ENCODE data around the gene STING1.
"Not testable (repeated sequence)": the region's sequence is repeated elsewhere in the genome, so short reads cannot be mapped to it uniquely, and the experiment has no call there.

Gene STING1

DNA sequence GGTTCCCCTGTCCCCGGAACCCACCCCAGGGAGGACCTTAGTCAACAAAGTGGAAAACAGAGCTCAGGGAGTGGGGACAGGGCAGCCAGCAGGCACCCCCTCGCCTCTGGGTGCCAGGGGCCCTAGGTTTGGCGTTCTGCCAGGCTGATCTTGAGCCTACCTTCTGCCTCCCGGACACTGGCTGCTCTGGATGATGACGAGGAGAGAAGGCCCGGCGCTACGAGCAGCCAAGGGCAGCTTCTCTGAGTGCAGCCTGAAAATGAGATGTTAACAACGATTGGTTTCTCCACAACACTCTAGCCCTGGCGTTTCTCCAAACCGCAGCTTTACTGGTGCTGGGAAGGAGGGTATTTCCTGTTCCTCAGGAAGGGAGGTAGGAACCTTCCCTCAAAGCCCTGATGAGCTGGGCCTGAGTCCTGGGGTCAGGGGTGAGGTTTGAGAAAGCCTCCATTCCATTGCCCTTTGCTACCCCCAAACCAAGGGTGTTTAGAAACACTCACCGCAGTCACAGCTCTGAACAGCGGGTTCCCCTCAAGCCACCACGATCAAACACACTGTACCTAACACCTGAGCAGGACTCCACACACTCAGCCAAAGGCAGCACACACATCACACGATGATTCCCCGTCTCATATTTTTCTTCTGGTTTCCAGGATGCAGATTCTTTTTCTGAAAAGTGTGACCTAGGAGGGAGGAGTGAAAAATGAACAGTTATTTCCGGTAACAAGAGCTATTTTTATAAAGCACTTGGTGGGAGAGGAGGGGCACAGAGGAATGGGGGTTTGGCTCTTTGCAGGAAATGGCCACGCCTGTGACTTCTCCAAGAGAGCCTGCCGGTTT is at the start of gene STING1:
TSS of gene STING1 (minus strand) at position 709 of the 840 bp plus-strand sequence. CDS start 1,054 bp downstream, outside the sequence.
- H3K27me3 ChIP-seq (ENCODE audit: low read length): no peaks in the 10 kb centered on the region
- H2AFZ ChIP-seq (ENCODE audit: low read depth, low read length, severe bottlenecking): no peak within 1 kb of the TSS
- no peaks in the 10 kb centered on the region for H3K9me2 ChIP-seq (replicated peaks; ENCODE audit: insufficient read depth, low read length)
- TF ChIP-seq, protein P1, sequence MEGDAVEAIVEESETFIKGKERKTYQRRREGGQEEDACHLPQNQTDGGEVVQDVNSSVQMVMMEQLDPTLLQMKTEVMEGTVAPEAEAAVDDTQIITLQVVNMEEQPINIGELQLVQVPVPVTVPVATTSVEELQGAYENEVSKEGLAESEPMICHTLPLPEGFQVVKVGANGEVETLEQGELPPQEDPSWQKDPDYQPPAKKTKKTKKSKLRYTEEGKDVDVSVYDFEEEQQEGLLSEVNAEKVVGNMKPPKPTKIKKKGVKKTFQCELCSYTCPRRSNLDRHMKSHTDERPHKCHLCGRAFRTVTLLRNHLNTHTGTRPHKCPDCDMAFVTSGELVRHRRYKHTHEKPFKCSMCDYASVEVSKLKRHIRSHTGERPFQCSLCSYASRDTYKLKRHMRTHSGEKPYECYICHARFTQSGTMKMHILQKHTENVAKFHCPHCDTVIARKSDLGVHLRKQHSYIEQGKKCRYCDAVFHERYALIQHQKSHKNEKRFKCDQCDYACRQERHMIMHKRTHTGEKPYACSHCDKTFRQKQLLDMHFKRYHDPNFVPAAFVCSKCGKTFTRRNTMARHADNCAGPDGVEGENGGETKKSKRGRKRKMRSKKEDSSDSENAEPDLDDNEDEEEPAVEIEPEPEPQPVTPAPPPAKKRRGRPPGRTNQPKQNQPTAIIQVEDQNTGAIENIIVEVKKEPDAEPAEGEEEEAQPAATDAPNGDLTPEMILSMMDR (IDR thresholded peaks at IDR 0.05; ENCODE audit: insufficient read depth, low read length, poor library complexity, severe bottlenecking): no peak
- TF ChIP-seq EZH2phosphoT487 (conservative IDR thresholded peaks at IDR 0.05; ENCODE audit: low read length): no peak
- no peaks in the 10 kb centered on the region for H3K36me3 ChIP-seq (ENCODE audit: low read length)
- no peaks in the 10 kb centered on the region for H3F3A ChIP-seq (ENCODE audit: insufficient read depth)
- H3K79me2 ChIP-seq (ENCODE audit: insufficient read depth, low read length): no peaks in the 10 kb centered on the region
- no peak within 1 kb of the TSS for H3K27ac ChIP-seq (ENCODE audit: low read depth, low read length)
- H3K9me3 ChIP-seq (ENCODE audit: insufficient read depth, low read length): no peaks in the 10 kb centered on the region
- H3K4me3 ChIP-seq (ENCODE audit: insufficient read depth, low read length, poor library complexity, severe bottlenecking): no peak within 1 kb of the TSS
- no peak within 1 kb of the TSS for H3K4me2 ChIP-seq (ENCODE audit: low read depth, low read length, poor library complexity, severe bottlenecking)
- no peaks in the 10 kb centered on the region for H4K20me1 ChIP-seq (ENCODE audit: low read depth, low read length)
- H3K9ac ChIP-seq (ENCODE audit: low read length): no peak within 1 kb of the TSS

DNA sequence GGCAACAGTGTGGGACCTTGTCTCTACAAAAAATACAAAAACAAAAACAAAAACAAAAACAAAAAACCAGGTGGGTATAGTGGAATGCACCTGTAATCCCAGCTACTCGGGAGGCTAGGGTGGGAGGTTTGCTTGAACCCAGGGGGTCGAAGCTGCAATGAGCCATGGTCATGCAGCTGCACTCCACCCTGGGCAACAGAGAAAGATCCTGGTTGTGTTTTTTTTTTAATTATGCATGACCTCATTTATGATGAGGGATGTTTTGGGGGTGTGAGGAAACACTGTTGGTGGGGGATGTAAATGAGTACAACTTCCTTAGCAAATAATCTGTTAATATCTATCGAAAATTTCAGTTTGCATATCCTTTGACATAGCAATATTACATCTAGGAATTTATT is 49.2 kb upstream of the STING1 start:
- no peak overlapping the region for H3K9ac ChIP-seq (ENCODE audit: low read length)

DNA sequence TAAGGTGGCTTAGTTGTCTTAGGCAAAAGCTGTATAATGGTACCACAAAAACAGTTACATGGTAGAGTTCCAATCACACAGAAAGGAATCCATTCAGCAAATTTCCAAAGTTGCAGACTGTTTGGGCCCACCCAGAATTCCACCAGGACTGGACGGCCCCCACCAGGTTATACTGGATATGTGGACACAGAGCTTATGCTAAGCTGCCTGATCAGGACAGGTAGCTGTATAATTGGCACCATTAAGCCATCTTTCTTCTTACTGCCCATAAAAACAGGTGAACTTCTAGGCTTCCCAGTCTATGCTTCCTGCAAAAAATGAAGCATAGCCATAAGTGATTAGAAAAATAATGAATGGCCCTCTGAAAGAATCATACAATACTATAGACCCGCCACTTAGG is 47.5 kb upstream of the STING1 start:
- not testable (repeated sequence) for H3K27me3 ChIP-seq (ENCODE audit: low read length); H3F3A ChIP-seq (ENCODE audit: insufficient read depth); H3K9ac ChIP-seq (ENCODE audit: low read length); H3K4me2 ChIP-seq (ENCODE audit: low read depth, low read length, poor library complexity, severe bottlenecking); H3K9me2 ChIP-seq (replicated peaks; ENCODE audit: insufficient read depth, low read length); H3K79me2 ChIP-seq (ENCODE audit: insufficient read depth, low read length); H3K4me3 ChIP-seq (ENCODE audit: insufficient read depth, low read length, poor library complexity, severe bottlenecking); H3K9me3 ChIP-seq (ENCODE audit: insufficient read depth, low read length); H3K36me3 ChIP-seq (ENCODE audit: low read length); H2AFZ ChIP-seq (ENCODE audit: low read depth, low read length, severe bottlenecking); H4K20me1 ChIP-seq (ENCODE audit: low read depth, low read length); H3K27ac ChIP-seq (ENCODE audit: low read depth, low read length)

More for the DNA sequence above, 49.2 kb upstream of the STING1 start:
- Histone ChIP-seq H3K36me3 (ENCODE audit: low read length) (no peaks in the 10 kb centered on the region), H3K4me2 (ENCODE audit: low read depth, low read length, poor library complexity, severe bottlenecking) (no peak overlapping the region), H3K27me3 (ENCODE audit: low read length) (no peaks in the 10 kb centered on the region), H3K4me3 (ENCODE audit: insufficient read depth, low read length, poor library complexity, severe bottlenecking) (no peak overlapping the region), H3K9me3 (ENCODE audit: insufficient read depth, low read length) (no peaks in the 10 kb centered on the region), H4K20me1 (ENCODE audit: low read depth, low read length) (no peaks in the 10 kb centered on the region), H3F3A (ENCODE audit: insufficient read depth) (no peaks in the 10 kb centered on the region), H3K27ac (ENCODE audit: low read depth, low read length) (no peak overlapping the region), H3K9me2 (replicated peaks; ENCODE audit: insufficient read depth, low read length) (no peaks in the 10 kb centered on the region), H2AFZ (ENCODE audit: low read depth, low read length, severe bottlenecking) (no peak overlapping the region), H3K79me2 (ENCODE audit: insufficient read depth, low read length) (no peaks in the 10 kb centered on the region)
- TF ChIP-seq EZH2phosphoT487 (conservative IDR thresholded peaks at IDR 0.05; ENCODE audit: low read length): no peak
- TF ChIP-seq, protein P1 (IDR thresholded peaks at IDR 0.05; ENCODE audit: insufficient read depth, low read length, poor library complexity, severe bottlenecking): no peak

DNA sequence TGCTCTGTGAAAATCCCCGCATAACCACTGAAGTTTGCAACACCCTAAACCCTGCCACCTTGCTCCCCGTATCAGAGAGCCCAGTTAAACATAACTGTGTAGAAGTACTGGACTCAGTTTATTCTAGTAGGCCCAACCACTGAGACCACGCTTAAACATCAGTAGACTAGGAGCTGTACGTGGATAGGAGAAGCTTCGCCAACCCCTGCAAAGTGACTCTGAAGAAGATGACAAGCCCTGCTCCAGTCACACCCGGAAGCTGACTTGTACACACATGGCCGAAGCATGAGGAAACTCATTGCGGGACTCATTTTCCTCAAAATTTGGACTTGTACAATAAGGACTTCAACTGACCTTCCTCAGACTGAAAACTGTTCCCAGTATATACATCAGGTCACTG is 46.1 kb upstream of the STING1 start:
- not testable (repeated sequence) for H2AFZ ChIP-seq (ENCODE audit: low read depth, low read length, severe bottlenecking); H4K20me1 ChIP-seq (ENCODE audit: low read depth, low read length); H3K9ac ChIP-seq (ENCODE audit: low read length); H3K36me3 ChIP-seq (ENCODE audit: low read length); H3K79me2 ChIP-seq (ENCODE audit: insufficient read depth, low read length); H3K4me3 ChIP-seq (ENCODE audit: insufficient read depth, low read length, poor library complexity, severe bottlenecking); H3K9me3 ChIP-seq (ENCODE audit: insufficient read depth, low read length); H3F3A ChIP-seq (ENCODE audit: insufficient read depth); H3K4me2 ChIP-seq (ENCODE audit: low read depth, low read length, poor library complexity, severe bottlenecking); H3K9me2 ChIP-seq (replicated peaks; ENCODE audit: insufficient read depth, low read length); H3K27ac ChIP-seq (ENCODE audit: low read depth, low read length); H3K27me3 ChIP-seq (ENCODE audit: low read length)

DNA sequence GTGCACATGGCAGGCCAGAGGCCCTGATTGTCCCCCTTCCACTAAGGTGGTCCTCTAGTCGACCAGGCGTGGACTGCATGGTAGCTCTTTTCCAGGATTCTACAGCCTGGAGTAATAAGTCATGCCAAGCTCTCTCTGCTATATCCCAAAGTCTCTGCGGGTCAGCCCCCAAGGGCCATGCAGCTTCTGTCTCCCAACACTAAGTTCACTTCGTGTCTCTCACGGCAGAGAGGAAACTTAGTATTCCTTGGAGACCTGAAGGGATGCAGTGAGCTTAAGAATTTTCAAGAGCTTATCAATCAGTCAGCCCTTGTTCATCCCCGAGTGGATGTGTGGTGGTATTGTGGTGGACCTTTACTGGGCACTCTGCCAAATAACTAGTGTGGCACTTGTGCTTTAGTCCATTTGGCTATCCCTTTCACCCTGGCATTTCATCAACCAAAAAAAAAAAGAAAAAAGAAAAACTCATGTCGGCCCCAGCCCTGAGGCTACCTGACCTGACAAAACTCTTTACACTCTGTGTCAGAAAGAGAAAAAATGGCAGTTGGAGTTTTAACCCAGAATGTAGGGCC is 45.4 kb upstream of the STING1 start:
- H2AFZ ChIP-seq (ENCODE audit: low read depth, low read length, severe bottlenecking); H3K27ac ChIP-seq (ENCODE audit: low read depth, low read length); H3K4me2 ChIP-seq (ENCODE audit: low read depth, low read length, poor library complexity, severe bottlenecking); H3K36me3 ChIP-seq (ENCODE audit: low read length); H3K79me2 ChIP-seq (ENCODE audit: insufficient read depth, low read length); H3K9me3 ChIP-seq (ENCODE audit: insufficient read depth, low read length); H3K9me2 ChIP-seq (replicated peaks; ENCODE audit: insufficient read depth, low read length); H4K20me1 ChIP-seq (ENCODE audit: low read depth, low read length); H3K9ac ChIP-seq (ENCODE audit: low read length); H3K27me3 ChIP-seq (ENCODE audit: low read length); H3F3A ChIP-seq (ENCODE audit: insufficient read depth); H3K4me3 ChIP-seq (ENCODE audit: insufficient read depth, low read length, poor library complexity, severe bottlenecking): not testable (repeated sequence)

DNA sequence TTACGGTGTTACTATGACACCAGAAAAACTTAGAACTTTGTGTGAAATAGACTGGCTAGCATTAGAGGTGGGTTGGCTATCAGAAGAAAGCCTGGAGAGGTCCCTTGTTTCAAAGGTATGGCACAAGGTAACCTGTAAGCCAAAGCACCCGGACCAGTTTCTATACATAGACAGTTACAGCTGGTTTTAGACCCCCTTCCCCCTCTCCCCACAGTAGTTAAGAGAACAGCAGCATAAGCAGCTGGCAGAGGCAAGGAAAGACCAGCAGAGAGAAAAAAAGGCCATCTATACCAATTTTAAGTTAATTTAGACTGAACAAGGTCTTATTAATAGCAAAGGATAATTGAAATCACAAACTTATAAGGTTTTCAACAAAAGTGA is 44.5 kb upstream of the STING1 start:
- not testable (repeated sequence) for H3K9me3 ChIP-seq (ENCODE audit: insufficient read depth, low read length); H3K4me3 ChIP-seq (ENCODE audit: insufficient read depth, low read length, poor library complexity, severe bottlenecking); H3K79me2 ChIP-seq (ENCODE audit: insufficient read depth, low read length); H3K9ac ChIP-seq (ENCODE audit: low read length); H3K27ac ChIP-seq (ENCODE audit: low read depth, low read length); H3K36me3 ChIP-seq (ENCODE audit: low read length); H3K9me2 ChIP-seq (replicated peaks; ENCODE audit: insufficient read depth, low read length); H3K4me2 ChIP-seq (ENCODE audit: low read depth, low read length, poor library complexity, severe bottlenecking); H2AFZ ChIP-seq (ENCODE audit: low read depth, low read length, severe bottlenecking); H3F3A ChIP-seq (ENCODE audit: insufficient read depth); H4K20me1 ChIP-seq (ENCODE audit: low read depth, low read length); H3K27me3 ChIP-seq (ENCODE audit: low read length)
